Measurements from ENCODE around the gene CFTR. TPM values are rescaled to one million over a fixed set of nuclear protein-coding genes. Genes with fewer than 3 reads are reported as not detected.

CFTR gene
- total and polyA plus RNA-seq, 2 of the 4 experiments (the other 2 are of a cell fraction), result 0.18 to 0.21 TPM

- in situ Hi-C loops (cut with MboI; ENCODE audit: low sequenced_read_pairs), result no loop called here
These were observed 194.8 kb downstream of the CFTR start for GRCh38 chr7:117674617-117675016.

More at GRCh38 chr7:117674617-117675016, 194.8 kb downstream of the CFTR start:
- intact Hi-C loops (cut with micrococcal nuclease) (loop anchor here (1.0 to 2.0 kb wide), 3 partner anchors 92 to 274 kb away; no protein-coding TSS in a partner anchor), dilution Hi-C loops (cut with HindIII; ENCODE audit: low sequenced_read_pairs, unreplicated experiment) (no loop called here)
- no peak overlapping the region; the same call in 1 of the 2 replicates for H3K27ac ChIP-seq (ENCODE audit: insufficient read depth, low read length)
- H3K14ac ChIP-seq (replicated peaks; ENCODE audit: low read depth, low read length), result no peak overlapping the region
- peak overlapping the region; percentile 71 for H2BK120ac ChIP-seq (ENCODE audit: low read depth, low read length)
- H2BK15ac ChIP-seq (ENCODE audit: low read depth, low read length), result no peak overlapping the region
- H2BK5ac ChIP-seq (ENCODE audit: low read depth, low read length, poor library complexity, severe bottlenecking), result no peak overlapping the region
- no peak overlapping the region for H2BK20ac ChIP-seq (ENCODE audit: low read depth, low read length)
- DNase-seq, result no peak
- H3K18ac ChIP-seq (ENCODE audit: low read depth, low read length), result peak overlapping the region; percentile 86; the same call in 1 of the 2 replicates
- H3K9ac ChIP-seq (ENCODE audit: low read depth, low read length), result no peak overlapping the region
- peaks cover 11% of the 10 kb centered on the region; the same call in 1 of the 2 replicates for H3K4me1 ChIP-seq (ENCODE audit: control insufficient read depth, insufficient read depth, low read length)
- H3K79me1 ChIP-seq (ENCODE audit: low read depth in 1 of 2, low read length in 2 of 2), result no peaks in the 10 kb centered on the region
- BruUV-seq (replicated peaks), result no TSS peak
- H4K8ac ChIP-seq (ENCODE audit: low read depth in 2 of 2, low read length in 2 of 2), result no peak overlapping the region
- no peak overlapping the region for H4K91ac ChIP-seq (ENCODE audit: insufficient read depth, low read depth, low read length)
- no peak overlapping the region for H3K4ac ChIP-seq (ENCODE audit: low read depth, low read length)
- ChIA-PET CTCF (interaction anchor here (1.0 kb wide), 1 partner anchor 41 kb away, joined by 3 read pairs; no protein-coding TSS in a partner anchor), POLR2A (ENCODE audit: unreplicated experiment) (no interaction called here)
- no peak overlapping the region for H3K4me3 ChIP-seq (ENCODE audit: insufficient read depth, low read depth, low read length)
- no CpG with 5 or more reads among the region's 3 CpGs for WGBS, 2 experiments (ENCODE audit: extremely low coverage in 2 of 2, insufficient read length in 1 of 2)
- no peak overlapping the region for H3K4me2 ChIP-seq (ENCODE audit: low read depth, low read length)
- no peak overlapping the region for H2AFZ ChIP-seq (replicated peaks; ENCODE audit: low read length, poor library complexity)
- H3K9me1 ChIP-seq (ENCODE audit: insufficient read depth, low read length), result no peaks in the 10 kb centered on the region
- ATAC-seq (ENCODE audit: low read depth), result no peak
- H3K23ac ChIP-seq (ENCODE audit: low read depth, low read length), result no peak overlapping the region
- H3K56ac ChIP-seq (ENCODE audit: extremely low read depth, insufficient read depth, low read length), result no peak overlapping the region
- no peaks in the 10 kb centered on the region for H4K20me1 ChIP-seq (ENCODE audit: insufficient read depth, low read length)
- H3K27me3 ChIP-seq (ENCODE audit: control insufficient read depth, insufficient read depth, low read length), result peaks cover 3% of the 10 kb centered on the region
- peak overlapping the region; percentile 47; the same call in 1 of the 2 replicates for H2AK5ac ChIP-seq (ENCODE audit: low read depth, low read length)
- H4K5ac ChIP-seq (ENCODE audit: low read depth, low read length), result peak overlapping the region; percentile 79; the same call in 1 of the 2 replicates
- no peak overlapping the region for H2AK9ac ChIP-seq (replicated peaks; ENCODE audit: low read depth, low read length, poor library complexity)
- H3K36me3 ChIP-seq (ENCODE audit: control insufficient read depth, insufficient read depth, low read length), result no peaks in the 10 kb centered on the region
- H3K9me3 ChIP-seq (ENCODE audit: control insufficient read depth, insufficient read depth, low read length), result no peaks in the 10 kb centered on the region
- TF ChIP-seq RFX5 (IDR thresholded peaks at IDR 0.05; ENCODE audit: low read depth, low read length) (no peak), RAD21 (IDR thresholded peaks at IDR 0.05; ENCODE audit: low read length) (no peak), NFE2L2 (IDR thresholded peaks at IDR 0.05; ENCODE audit: low read depth, low read length) (no peak), CEBPB (IDR thresholded peaks at IDR 0.05; ENCODE audit: low read depth, low read length) (no peak), ELK1 (IDR thresholded peaks at IDR 0.05; ENCODE audit: borderline replicate concordance, low read depth, low read length) (no peak), POLR2A (IDR thresholded peaks at IDR 0.05; ENCODE audit: low read depth, low read length) (no peak), CTCF (conservative IDR thresholded peaks at IDR 0.05; ENCODE audit: low read depth, low read length) (no peak), CHD1 (IDR thresholded peaks at IDR 0.05; ENCODE audit: low read depth, low read length) (no peak), MXI1 (IDR thresholded peaks at IDR 0.05; ENCODE audit: borderline replicate concordance, low read depth, low read length) (no peak), USF2 (IDR thresholded peaks at IDR 0.05; ENCODE audit: low read depth, low read length) (no peak), SMC3 (IDR thresholded peaks at IDR 0.05; ENCODE audit: low read depth, low read length) (no peak), FOS (IDR thresholded peaks at IDR 0.05; ENCODE audit: low read depth, low read length) (no peak), MAFK (IDR thresholded peaks at IDR 0.05; ENCODE audit: low read depth, low read length) (no peak), MAZ (IDR thresholded peaks at IDR 0.05; ENCODE audit: borderline replicate concordance, low read depth, low read length) (no peak), RCOR1 (IDR thresholded peaks at IDR 0.05; ENCODE audit: insufficient replicate concordance, low read length) (no peak), BHLHE40 (IDR thresholded peaks at IDR 0.05; ENCODE audit: low read depth, low read length) (no peak)
